Kidney (tissue), 14 donors: ENCODE measurements around the gene JPH3. TPM values are rescaled to one million over a fixed set of nuclear protein-coding genes. Genes with fewer than 3 reads are reported as not detected.

Source experiments
- DNase-seq, 5 donors: peaks; one replicate each; pipeline ENCODE4 v3.0.0-alpha.2; 2013 to 2020
- FAIRE-seq: peaks from 2 replicates; lab custom pipeline; 2012; peaks lifted over from hg19 to GRCh38; lab: Jason Lieb, UNC
- H3K27ac ChIP-seq, 2 donors: one replicate each; pipeline ENCODE4 v1.7.0; 2013; ENCODE audit warnings: low read depth in 2 of 2, low read length in 2 of 2, inconsistent platforms in 1 of 2
- H3K27me3 ChIP-seq: one replicate; pipeline ENCODE4 v1.7.1; 2013; ENCODE audit warnings: low read length, inconsistent platforms; ENCODE audit not compliant: control insufficient read depth, insufficient read depth
- H3K36me3 ChIP-seq, 3 donors: one replicate each; pipeline versions ENCODE4 v1.7.0 to v1.7.1; 2013; ENCODE audit warnings: low read length in 3 of 3, control low read depth in 1 of 3, inconsistent platforms in 1 of 3; ENCODE audit not compliant: insufficient read depth in 3 of 3, control insufficient read depth in 2 of 3
- H3K4me1 ChIP-seq, 3 donors: one replicate each; pipeline versions ENCODE4 v1.7.0 to v1.7.1; 2013; ENCODE audit warnings: low read length in 3 of 3, inconsistent platforms in 1 of 3, low read depth in 1 of 3; ENCODE audit not compliant: control insufficient read depth in 2 of 3, insufficient read depth in 2 of 3
- H3K4me3 ChIP-seq, 3 donors: one replicate each; pipeline versions ENCODE4 v1.7.0 to v1.8.1; 2013; ENCODE audit warnings: low read length in 3 of 3, control low read depth in 1 of 3, inconsistent platforms in 1 of 3
- H3K9ac ChIP-seq, 3 donors: one replicate each; pipeline versions ENCODE4 v1.7.0 to v1.7.1; 2013; ENCODE audit warnings: low read length in 3 of 3, control low read depth in 1 of 3, inconsistent platforms in 1 of 3
- H3K9me3 ChIP-seq, 3 donors: one replicate each; pipeline versions ENCODE4 v1.7.0 to v1.7.1; 2013; ENCODE audit warnings: low read length in 3 of 3, control low read depth in 1 of 3, inconsistent platforms in 1 of 3; ENCODE audit not compliant: control insufficient read depth in 2 of 3, insufficient read depth in 1 of 3
- CTCF ChIP-seq: IDR thresholded peaks from 3 replicates; pipeline ENCODE4 v1.5.1; 2012; ENCODE audit warnings: mild to moderate bottlenecking, moderate library complexity, borderline replicate concordance; ENCODE audit not compliant: insufficient read depth; ENCODE audit errors: extremely low read depth
- intact Hi-C: fragments of 100-400 bp; cut with DNase I; formaldehyde crosslinking; loops from one replicate; pipeline ENCODE4 v1.11.1; 2022
- polyA plus RNA-seq: library from polyadenylated mRNA; stranded (reverse); fragments of 350-450 nt; fragmentation: Illumina TruSeq; extraction: RNeasy Lipid Tissue Mini Kit (QIAGEN cat#74804); gene quantifications from one replicate; pipeline ENCODE4 v1.2.3, GENCODE V29; 2014; ENCODE audit warnings: low read depth, low replicate concordance; ENCODE audit not compliant: insufficient read depth
- total RNA-seq: library from RNA; stranded (reverse); fragmentation: NEBNext Ultra II Directional; extraction: Animal tissue kit (Norgen Biotek cat#: 25700); gene quantifications from one replicate; pipeline ENCODE4 v1.2.1, GENCODE V29; 2021
- donor health status: control.
- donor health status: control.
- donor health status: control.
- donor health status: control.
- donor health status: control.
- donor health status: DM: yes; HTN: yes; CAD: no.
- donor health status: Normal renal cell carcinoma (clear cell type).

Gene JPH3
- total and polyA plus RNA-seq, 2 donors from 2014 or later, result 0.69 TPM; not detected in 1

GRCh38 chr16:87583453-87584131 is 18.7 kb upstream of the JPH3 start:
- Histone ChIP-seq H3K27me3 (no peaks in the 10 kb centered on the region), H3K9me3 (no peaks in the 10 kb centered on the region), H3K4me1 (peaks cover 0 to 9% (median 0%) of the 10 kb centered on the region in 3 donors), H3K27ac (no peak overlapping the region), H3K9ac (no peak overlapping the region), H3K36me3 (no peaks in the 10 kb centered on the region), H3K4me3 (no peak overlapping the region)
- intact Hi-C loops, result no loop called here
- FAIRE-seq, result no peak
- DNase-seq, result no peak
- TF ChIP-seq CTCF, result no peak

- Histone ChIP-seq H3K4me3 (no peak overlapping the region), H3K4me1 (peaks cover 0 to 9% (median 0%) of the 10 kb centered on the region in 3 donors), H3K9ac (no peak overlapping the region), H3K36me3 (no peaks in the 10 kb centered on the region), H3K27ac (no peak overlapping the region), H3K9me3 (no peaks in the 10 kb centered on the region), H3K27me3 (no peaks in the 10 kb centered on the region)
- DNase-seq (no peak), FAIRE-seq (no peak)
- no peak for TF ChIP-seq CTCF
- intact Hi-C loops, result no loop called here
Observed at GRCh38 chr16:87584271-87584670, 18.0 kb upstream of the JPH3 start.

- H3K36me3 ChIP-seq, result no peaks in the 10 kb centered on the region
- no peaks in the 10 kb centered on the region for H3K27me3 ChIP-seq
- DNase-seq, result no peak
- peaks cover 0 to 9% (median 0%) of the 10 kb centered on the region in 3 donors for H3K4me1 ChIP-seq
- no peak for FAIRE-seq
- no peak overlapping the region for H3K4me3 ChIP-seq
- TF ChIP-seq CTCF, result no peak
- intact Hi-C loops, result no loop called here
- no peaks in the 10 kb centered on the region for H3K9me3 ChIP-seq
- no peak overlapping the region for H3K9ac ChIP-seq
- no peak overlapping the region for H3K27ac ChIP-seq
Observed at GRCh38 chr16:87584975-87585374, 17.3 kb upstream of the JPH3 start.
